ENCODE data around the gene NCOA5.

Gene NCOA5

DNA sequence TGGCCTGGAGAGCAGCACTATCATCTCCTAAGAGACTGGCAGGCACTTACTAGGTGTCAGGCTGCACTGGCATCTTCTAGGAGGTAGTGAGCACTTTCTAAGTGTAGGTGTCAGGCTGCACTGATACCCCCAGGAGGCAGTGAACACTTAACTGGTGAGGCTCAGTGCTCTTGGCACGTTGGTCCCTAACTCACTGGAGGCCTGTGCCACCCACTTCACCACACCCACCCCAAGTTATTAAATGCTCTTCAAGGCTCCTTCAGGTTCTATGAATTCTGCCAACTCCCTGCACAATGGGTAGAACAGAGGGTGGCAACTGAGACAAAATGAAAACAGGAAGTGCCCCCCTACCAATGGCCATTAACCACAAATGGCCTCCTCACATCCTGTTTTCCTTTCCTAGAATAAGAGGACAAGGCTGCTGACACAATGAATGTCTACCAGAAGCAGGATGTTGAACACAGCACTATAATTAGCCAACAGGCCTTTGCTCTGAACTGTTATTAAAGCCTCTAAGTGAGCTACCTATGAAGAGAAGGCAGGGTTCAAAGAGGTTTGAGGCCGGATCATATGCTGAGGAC is 29.4 kb downstream of the NCOA5 start:
- no peak for DNase-seq (ENCODE audit: low read depth)

DNA sequence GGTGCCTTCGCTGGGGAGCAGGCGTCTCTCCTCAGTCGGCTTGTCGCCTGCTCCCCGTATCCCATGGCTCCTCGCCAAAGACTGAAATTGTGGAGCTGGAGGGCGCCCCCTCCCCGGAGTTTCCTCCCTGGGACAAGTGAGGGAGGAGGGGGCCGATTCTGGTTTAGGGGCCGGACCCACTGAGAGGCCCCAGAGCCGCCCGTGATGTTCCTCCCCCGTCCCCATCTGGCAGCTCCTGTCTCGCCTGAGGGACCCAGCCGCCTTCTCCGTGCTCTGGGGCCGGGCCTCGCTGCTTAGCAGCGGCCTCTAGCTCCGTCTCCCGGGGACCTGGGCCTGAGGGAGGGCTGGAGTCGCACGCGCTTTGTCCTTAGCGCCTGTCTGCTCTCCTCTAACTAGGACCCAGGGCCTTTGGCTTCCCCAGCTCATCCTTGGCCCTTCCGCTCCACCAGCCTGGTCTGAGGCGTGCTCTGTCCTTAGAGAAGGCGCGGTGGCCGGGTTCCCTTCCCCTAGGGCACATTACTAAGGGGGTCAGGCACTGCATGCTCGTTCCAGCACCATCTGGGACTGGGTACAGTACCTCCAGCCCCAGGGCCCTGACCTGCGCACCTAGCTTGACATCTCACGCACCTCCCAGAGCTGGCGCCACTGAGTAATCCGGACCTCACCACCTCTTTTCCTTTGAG is 31.0 kb downstream of the NCOA5 start:
- DNase-seq (ENCODE audit: low read depth) = no peak

GRCh38 chr20:46057856-46058598 is 31.7 kb downstream of the NCOA5 start:
- no peak for DNase-seq (ENCODE audit: low read depth)

- DNase-seq (ENCODE audit: low read depth) = no peak
Measured at GRCh38 chr20:46056970-46057855, 32.5 kb downstream of the NCOA5 start.

DNA sequence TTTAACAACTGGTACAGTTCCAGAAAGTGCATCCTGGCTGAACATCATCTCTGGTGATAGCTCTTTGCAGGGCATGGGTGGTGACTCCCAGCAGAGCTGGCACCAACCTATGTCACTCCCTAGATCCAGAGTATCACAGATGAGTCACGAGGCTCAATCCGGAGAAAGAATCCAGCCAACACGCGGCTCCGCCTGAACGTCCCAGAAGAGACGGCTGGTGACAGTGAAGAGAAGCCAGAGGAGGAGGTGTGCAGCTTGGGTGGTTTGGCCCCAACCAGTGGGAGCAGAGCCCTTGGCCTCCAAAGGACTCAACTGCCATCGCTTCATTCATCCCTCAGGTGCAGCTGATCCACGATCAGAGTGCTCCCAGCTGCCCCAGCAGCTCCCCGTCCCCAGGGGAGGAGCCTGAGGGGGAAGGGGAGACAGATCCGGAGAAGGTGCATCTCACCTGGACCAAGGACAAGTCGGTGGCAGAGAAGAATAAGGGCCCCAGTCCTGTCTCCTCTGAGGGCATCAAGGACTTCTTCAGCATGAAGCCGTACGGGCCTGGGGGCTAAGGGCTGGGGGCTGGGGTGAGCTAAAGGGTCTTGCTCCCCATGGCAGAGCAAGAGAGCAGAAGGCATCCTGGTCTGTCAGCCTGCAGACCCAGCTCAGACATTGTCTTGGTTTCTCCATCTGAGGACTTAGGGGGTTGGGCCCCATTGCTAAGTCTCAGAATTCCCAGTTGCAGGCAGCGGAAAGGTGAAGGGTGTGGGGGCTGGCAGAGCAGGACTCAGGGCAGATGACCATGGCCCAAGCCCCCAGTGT is 33.5 kb downstream of the NCOA5 start:
- DNase-seq (ENCODE audit: low read depth) = no peak

- DNase-seq (ENCODE audit: low read depth) = no peak
Measured at GRCh38 chr20:46055269-46055668, 34.5 kb downstream of the NCOA5 start.

DNA sequence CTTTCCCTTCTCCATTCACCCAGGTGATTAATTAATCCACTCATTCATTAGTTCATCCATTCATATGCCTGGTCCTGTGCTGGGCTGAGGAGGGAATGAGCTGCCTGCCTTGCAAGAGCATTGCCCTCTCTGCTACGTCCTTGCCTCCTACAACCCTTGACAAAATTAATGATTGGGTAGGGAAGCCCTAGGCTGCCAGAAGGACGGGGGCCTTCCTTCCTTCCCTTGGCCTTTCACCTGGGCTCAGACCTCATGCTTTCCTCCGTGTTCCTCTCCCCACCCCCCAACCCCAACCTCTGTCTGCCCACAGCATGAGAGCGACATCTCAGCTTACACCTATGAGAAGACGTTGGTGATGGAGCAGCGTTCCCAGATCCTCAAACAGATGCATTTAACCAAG is 35.2 kb downstream of the NCOA5 start:
- no peak for DNase-seq (ENCODE audit: low read depth)

DNA sequence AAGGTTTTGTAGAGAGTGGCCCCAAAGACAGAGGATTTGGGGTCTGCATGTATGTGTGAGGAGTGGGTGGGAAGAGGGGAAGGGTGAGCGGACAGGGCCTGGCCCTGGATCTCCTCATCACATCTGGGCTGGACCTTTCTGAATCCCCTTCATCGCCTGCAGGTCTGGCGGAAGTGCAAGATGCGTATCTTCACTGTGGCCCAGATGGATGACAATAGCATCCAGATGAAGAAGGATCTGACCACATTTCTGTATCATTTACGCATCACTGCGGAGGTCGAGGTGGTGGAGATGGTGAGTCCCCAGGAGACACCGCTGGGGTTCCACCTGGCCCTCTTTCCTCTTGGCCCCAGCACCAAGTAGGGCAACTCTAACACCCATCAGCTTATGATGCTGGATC is 36.3 kb downstream of the NCOA5 start:
- DNase-seq (ENCODE audit: low read depth) = no peak

- DNase-seq (ENCODE audit: low read depth) = no peak
Measured at GRCh38 chr20:46051556-46052308, 38.0 kb downstream of the NCOA5 start.

- DNase-seq (ENCODE audit: low read depth) = no peak
Measured at GRCh38 chr20:46050885-46051284, 38.9 kb downstream of the NCOA5 start.

- DNase-seq (ENCODE audit: low read depth) = no peak
Measured at GRCh38 chr20:46050444-46050843, 39.3 kb downstream of the NCOA5 start.

- DNase-seq (ENCODE audit: low read depth) = no peak
Measured at GRCh38 chr20:46049815-46050214, 39.9 kb downstream of the NCOA5 start.

DNA sequence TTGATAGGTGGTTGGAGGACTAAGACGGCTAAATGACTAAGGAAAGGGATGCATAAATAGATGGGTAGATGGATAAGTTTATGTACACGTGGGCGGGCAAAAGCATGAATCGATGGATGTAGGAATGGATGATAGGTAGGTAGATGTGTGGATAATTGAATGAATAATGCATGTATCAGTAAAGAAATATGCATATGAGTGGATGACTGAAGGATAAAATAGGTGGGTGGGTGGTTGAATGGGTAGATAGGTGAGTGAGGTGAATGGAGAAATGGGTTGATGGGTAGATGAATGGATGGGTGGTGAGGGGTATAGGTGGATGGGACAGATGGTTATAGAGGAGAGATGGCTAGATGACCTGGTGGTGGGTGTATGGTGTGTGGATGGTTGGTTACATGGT is 40.6 kb downstream of the NCOA5 start:
- no peak for DNase-seq (ENCODE audit: low read depth)

GRCh38 chr20:46047821-46048220 is 41.9 kb downstream of the NCOA5 start:
- DNase-seq (ENCODE audit: low read depth) = no peak

GRCh38 chr20:46046588-46047310 is 43.0 kb downstream of the NCOA5 start:
- DNase-seq (ENCODE audit: low read depth) = no peak

DNA sequence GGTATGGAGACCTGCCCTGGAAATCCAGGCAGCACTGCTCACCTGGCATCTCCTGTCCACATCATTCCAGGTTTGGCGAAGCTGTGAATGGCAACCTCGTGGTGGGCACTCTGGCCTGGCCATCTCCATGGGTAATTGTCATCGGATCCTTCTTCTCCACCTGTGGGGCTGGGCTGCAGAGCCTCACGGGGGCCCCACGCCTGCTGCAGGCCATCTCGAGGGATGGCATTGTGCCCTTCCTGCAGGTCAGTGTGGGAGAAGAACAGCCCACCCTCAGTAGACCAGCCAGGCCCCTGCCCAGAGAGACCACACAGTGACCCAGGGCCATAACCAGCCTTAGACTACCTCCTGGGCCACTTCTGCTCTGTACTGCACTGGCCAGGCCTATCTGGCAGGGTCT is 44.9 kb downstream of the NCOA5 start:
- DNase-seq (ENCODE audit: low read depth) = no peak

DNA sequence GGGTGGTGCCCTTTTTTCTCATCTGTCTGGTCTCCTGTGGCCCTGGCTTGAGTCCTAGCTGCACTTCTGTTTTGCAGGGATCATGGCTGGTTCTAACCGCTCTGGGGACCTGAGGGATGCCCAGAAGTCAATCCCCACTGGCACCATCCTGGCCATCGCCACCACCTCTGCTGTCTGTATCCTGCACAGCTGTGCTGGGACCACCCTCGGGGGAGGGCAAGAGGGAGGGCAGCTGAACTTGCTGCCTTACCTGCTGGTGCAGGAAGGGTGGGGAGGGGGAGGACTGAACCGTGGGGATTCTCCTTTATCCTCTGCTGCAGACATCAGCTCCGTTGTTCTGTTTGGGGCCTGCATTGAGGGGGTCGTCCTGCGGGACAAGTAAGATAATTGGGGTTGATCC is 46.2 kb downstream of the NCOA5 start:
- no peak for DNase-seq (ENCODE audit: low read depth)

- no peak for DNase-seq (ENCODE audit: low read depth)
Measured at GRCh38 chr20:46040902-46041535, 48.7 kb downstream of the NCOA5 start.

DNA sequence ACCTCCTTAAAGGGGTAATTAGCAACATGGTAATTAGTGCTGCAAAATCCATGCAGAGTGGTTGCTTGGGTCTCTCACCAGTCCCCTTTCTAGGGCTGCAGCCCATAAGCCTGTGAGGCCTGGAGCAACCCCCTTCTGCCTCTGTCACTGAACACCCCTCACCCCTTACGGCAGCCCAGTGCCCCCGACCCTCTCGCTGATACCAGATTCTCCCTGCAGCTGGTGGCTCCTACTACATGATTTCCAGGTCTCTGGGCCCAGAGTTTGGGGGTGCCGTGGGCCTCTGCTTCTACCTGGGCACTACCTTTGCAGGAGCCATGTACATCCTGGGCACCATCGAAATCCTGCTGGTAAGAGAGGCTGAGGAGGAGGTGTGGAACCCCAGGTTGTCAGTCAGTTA is 52.7 kb downstream of the NCOA5 start:
- DNase-seq (ENCODE audit: low read depth) = no peak

- DNase-seq (ENCODE audit: low read depth) = no peak
Measured at GRCh38 chr20:46036370-46036769, 53.4 kb downstream of the NCOA5 start.

Data from stimulated activated CD8-positive, alpha-beta memory T cell treated with anti-CD3 and anti-CD28 coated beads, Interleukin-15, amount 100 ng/mL, for 24 hours (primary cell).